HepG2 (cell line): Measurements from ENCODE around the gene AHNAK. TPM values are rescaled to one million over a fixed set of nuclear protein-coding genes. Genes with fewer than 3 reads are reported as not detected.

Source experiments
- ATAC-seq: fragments of 200-7000 bp; cut with Tn5 transposase; 3 replicates; pipeline ENCODE4 v1.9.1; 2020; ENCODE audit warnings: mild to moderate bottlenecking, moderate library complexity
- BruUV-seq: library from RNA; stranded (reverse); fragments of 400-500 nt; replicated peaks from 2 replicates; lab custom pipeline; 2021; lab: Mats Ljungman, UMichigan
- CTCF ChIA-PET: fragments of 300-600 bp; formaldehyde crosslinking; extraction: SDS; loops from one replicate; lab custom pipeline; 2021; ENCODE audit warnings: low total read pairs, inconsistent platforms, low intra/inter-chr PET ratio; lab: Yijun Ruan, JAX
- POLR2A ChIA-PET: fragments of 350-600 bp; sonication (Branson Sonifier 250); formaldehyde crosslinking; loops from one replicate; lab custom pipeline; 2020; ENCODE audit warnings: antibody characterized with exemption, inconsistent platforms; lab: Yijun Ruan, JAX
- DNase-seq: peaks from one replicate; pipeline ENCODE4 v3.0.0-alpha.2; 2015; ENCODE audit warnings: low spot score
- FAIRE-seq: peaks from 3 replicates; lab custom pipeline; 2011; peaks lifted over from hg19 to GRCh38; lab: Jason Lieb, UNC
- H2AFZ ChIP-seq: one replicate; pipeline ENCODE4 v1.6.1; 2011; ENCODE audit warnings: low read length, inconsistent platforms
- H3K27ac ChIP-seq: fragments of 300-600 bp; 3 replicates; pipeline ENCODE4 v1.8.0; 2011; ENCODE audit warnings: mixed run types, mild to moderate bottlenecking, mixed read lengths, low read length, inconsistent platforms; ENCODE audit not compliant: insufficient read depth; ENCODE audit errors: extremely low read length
- H3K27me3 ChIP-seq, 2 experiments: fragments of 200-600 bp in 1 of 2; 2 replicates in 1 of 2; 3 replicates in 1 of 2; pipeline versions ENCODE4 v1.6.0 to v1.8.0; 2011; ENCODE audit warnings: low read length in 2 of 2, mild to moderate bottlenecking in 2 of 2, moderate library complexity in 2 of 2, inconsistent platforms in 1 of 2; ENCODE audit not compliant: insufficient read depth in 2 of 2, control insufficient read depth in 1 of 2
- H3K36me3 ChIP-seq, 2 experiments: fragments of 200-600 bp in 1 of 2; replicated peaks in 1 of 2; 2 replicates in 1 of 2; 3 replicates in 1 of 2; pipeline versions ENCODE4 v1.5.1 to v1.8.0; 2011; ENCODE audit warnings: low read length in 2 of 2, inconsistent platforms in 1 of 2; ENCODE audit not compliant: insufficient read depth in 2 of 2, control insufficient read depth in 1 of 2
- H3K4me1 ChIP-seq: 2 replicates; pipeline ENCODE4 v1.5.1; 2012; ENCODE audit warnings: low read length, inconsistent platforms; ENCODE audit not compliant: insufficient read depth
- H3K4me2 ChIP-seq: 2 replicates; pipeline ENCODE4 v1.6.0; 2011; ENCODE audit warnings: low read depth, low read length, inconsistent platforms
- H3K4me3 ChIP-seq, 3 experiments: fragments of 200-600 bp in 1 of 3; sonication (generic), shearing (Covaris generic) in 1 of 3; replicated peaks in 1 of 3; 2 replicates each; pipeline ENCODE4 v1.5.1; 2011 to 2016; ENCODE audit warnings: low read length in 3 of 3, inconsistent platforms in 2 of 3, low read depth in 2 of 3, mild to moderate bottlenecking in 2 of 3, control low read depth in 1 of 3, mixed read lengths in 1 of 3; ENCODE audit not compliant: insufficient read depth in 1 of 3
- H3K79me2 ChIP-seq: one replicate; pipeline ENCODE4 v1.6.1; 2011; ENCODE audit warnings: low read length, inconsistent platforms; ENCODE audit not compliant: insufficient read depth
- H3K9ac ChIP-seq: 2 replicates; pipeline ENCODE4 v1.6.0; 2011; ENCODE audit warnings: mild to moderate bottlenecking, low read depth, low read length, inconsistent platforms; ENCODE audit not compliant: insufficient read depth
- H3K9me3 ChIP-seq: 2 replicates; pipeline ENCODE4 v1.5.1; 2012; ENCODE audit warnings: mild to moderate bottlenecking, low read length
- H4K20me1 ChIP-seq: 2 replicates; pipeline ENCODE4 v1.6.0; 2011; ENCODE audit warnings: inconsistent platforms, mild to moderate bottlenecking, low read length, moderate library complexity; ENCODE audit not compliant: insufficient read depth
- DRAP1 ChIP-seq: IDR thresholded peaks from 2 replicates; pipeline ENCODE4 v1.6.1; 2016; ENCODE audit warnings: missing genetic modification reagents, missing compliant biosample characterization
- DZIP1 ChIP-seq: sonication (generic); formaldehyde crosslinking; IDR thresholded peaks from 2 replicates; pipeline ENCODE4 v1.5.0; 2020; ENCODE audit warnings: mild to moderate bottlenecking, missing genetic modification reagents
- GTF3A ChIP-seq: sonication (generic); formaldehyde crosslinking; conservative IDR thresholded peaks from 2 replicates; pipeline ENCODE4 v1.4.0; 2020; ENCODE audit warnings: mild to moderate bottlenecking, missing genetic modification reagents
- SIX4 ChIP-seq: sonication (generic); formaldehyde crosslinking; IDR thresholded peaks from 2 replicates; pipeline ENCODE4 v1.4.0; 2020; ENCODE audit warnings: missing genetic modification reagents
- TOE1 ChIP-seq: sonication (generic); formaldehyde crosslinking; IDR thresholded peaks from 2 replicates; pipeline ENCODE4 v1.4.0; 2020; ENCODE audit warnings: mild to moderate bottlenecking, missing genetic modification reagents
- ZBTB39 ChIP-seq: sonication (generic); formaldehyde crosslinking; IDR thresholded peaks from 2 replicates; pipeline ENCODE4 v1.5.0; 2020; ENCODE audit warnings: missing genetic modification reagents
- ZFP82 ChIP-seq: sonication (generic); formaldehyde crosslinking; IDR thresholded peaks from 2 replicates; pipeline ENCODE4 v1.5.1; 2020; ENCODE audit warnings: mild to moderate bottlenecking, missing genetic modification reagents, borderline replicate concordance
- ZNF136 ChIP-seq: sonication (generic); formaldehyde crosslinking; IDR thresholded peaks from 2 replicates; pipeline ENCODE4 v1.8.1; 2022; ENCODE audit warnings: low read depth, mild to moderate bottlenecking, moderate library complexity, missing genetic modification reagents
- ZNF180 ChIP-seq: sonication (generic); formaldehyde crosslinking; IDR thresholded peaks from 2 replicates; pipeline ENCODE4 v1.4.0; 2020; ENCODE audit warnings: low read depth, missing genetic modification reagents, borderline replicate concordance
- ZNF232 ChIP-seq: sonication (generic); formaldehyde crosslinking; IDR thresholded peaks from 2 replicates; pipeline ENCODE4 v1.4.0; 2020; ENCODE audit warnings: missing genetic modification reagents, borderline replicate concordance
- ZNF740 ChIP-seq: sonication (generic); formaldehyde crosslinking; IDR thresholded peaks from 2 replicates; pipeline ENCODE4 v1.4.0; 2020; ENCODE audit warnings: missing genetic modification reagents
- WGBS: methylation state at CpG from one replicate; pipeline ENCODE4 v1.1.6; 2017; ENCODE audit warnings: low lambda C conversion rate; 5-methylcytosine and 5-hydroxymethylcytosine counted together
- in situ Hi-C: cut with HindIII; loops from 2 replicates; pipeline ENCODE4 v1.10.0; 2017; ENCODE audit warnings: low pct_unique_long_range_greater_than_20kb; ENCODE audit not compliant: extremely low pct_ligation_motif_present
- intact Hi-C: fragments of 100-400 bp; cut with micrococcal nuclease; formaldehyde crosslinking; loops from one replicate; pipeline ENCODE4 v1.10.0; 2022; ENCODE audit not compliant: unreplicated experiment
- polyA plus RNA-seq, 8 experiments: library from polyadenylated mRNA; depleted of rRNA in 3 of 8; stranded (reverse) in 7 of 8; unstranded in 1 of 8; fragments of >200 nt; fragmentation: Illumina TruSeq in 4 of 8; extraction: Trizol in 4 of 8; gene quantifications; 2 replicates each; pipeline versions ENCODE4 v1.2.1 to v1.2.3, GENCODE V29; 2011 to 2016; ENCODE audit warnings: low read depth in 4 of 8, missing spikeins in 1 of 8, mixed read lengths in 1 of 8; ENCODE audit not compliant: insufficient read depth in 1 of 8
- total RNA-seq, 5 experiments: library from RNA; depleted of rRNA; stranded (reverse); fragments of >200 nt; fragmentation: Illumina TruSeq; extraction: Trizol; gene quantifications; 2 replicates each; pipeline ENCODE4 v1.2.3, GENCODE V29; 2016; ENCODE audit warnings: low read depth in 1 of 5
- TF ChIP-seq, protein P1 (sequence below): sonication (generic); formaldehyde crosslinking; IDR thresholded peaks from 2 replicates; pipeline ENCODE4 v1.8.1; 2023; ENCODE audit warnings: mild to moderate bottlenecking, missing genetic modification reagents, borderline replicate concordance

Gene AHNAK
- total and polyA plus RNA-seq, 2 of the 13 experiments (the other 11 are each of a cell fraction or from before 2014, with no cell fraction given): 23.4 to 25.0 TPM

- H3K4me1 ChIP-seq: peaks cover 28% of the 10 kb centered on the region
- ChIA-PET POLR2A (no interaction called here), CTCF (no interaction called here)
- no peak overlapping the region for H2AFZ ChIP-seq
- H3K36me3 ChIP-seq: no peaks in the 10 kb centered on the region
- H3K9ac ChIP-seq: no peak overlapping the region
- H3K4me2 ChIP-seq: no peak overlapping the region
- no peaks in the 10 kb centered on the region for H3K9me3 ChIP-seq
- WGBS: 0% methylated on average over 3 of the region's 5 CpGs
- H3K27me3 ChIP-seq: peaks cover 3 to 22% of the 10 kb centered on the region in 2 experiments; a peak in 4 of 5 replicates
- intact Hi-C loops (no loop called here), in situ Hi-C loops (no loop called here)
- no peak for ATAC-seq
- H3K4me3 ChIP-seq: no peak overlapping the region
- H4K20me1 ChIP-seq: no peaks in the 10 kb centered on the region
- DNase-seq: no peak
- no peak overlapping the region for H3K27ac ChIP-seq
- no peaks in the 10 kb centered on the region for H3K79me2 ChIP-seq
- no peak for FAIRE-seq
- TF ChIP-seq, protein P1, sequence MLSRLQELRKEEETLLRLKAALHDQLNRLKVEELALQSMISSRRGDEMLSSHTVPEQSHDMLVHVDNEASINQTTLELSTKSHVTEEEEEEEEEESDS (CRISPR knock-in tag): no peak
- TF ChIP-seq DRAP1 (CRISPR knock-in tag) (no peak), SIX4 (CRISPR knock-in tag) (no peak), ZNF136 (CRISPR knock-in tag) (no peak), ZNF232 (no peak), DZIP1 (CRISPR knock-in tag) (no peak), ZBTB39 (CRISPR knock-in tag) (no peak), ZNF740 (CRISPR knock-in tag) (no peak), ZFP82 (CRISPR knock-in tag) (no peak), TOE1 (CRISPR knock-in tag) (no peak), ZNF180 (CRISPR knock-in tag) (no peak), GTF3A (CRISPR knock-in tag) (no peak)
- BruUV-seq: no TSS peak
Observed at GRCh38 chr11:62446091-62446490, 100.5 kb downstream of the AHNAK start.
